ENCODE results near the gene ZNF239.

DNA sequence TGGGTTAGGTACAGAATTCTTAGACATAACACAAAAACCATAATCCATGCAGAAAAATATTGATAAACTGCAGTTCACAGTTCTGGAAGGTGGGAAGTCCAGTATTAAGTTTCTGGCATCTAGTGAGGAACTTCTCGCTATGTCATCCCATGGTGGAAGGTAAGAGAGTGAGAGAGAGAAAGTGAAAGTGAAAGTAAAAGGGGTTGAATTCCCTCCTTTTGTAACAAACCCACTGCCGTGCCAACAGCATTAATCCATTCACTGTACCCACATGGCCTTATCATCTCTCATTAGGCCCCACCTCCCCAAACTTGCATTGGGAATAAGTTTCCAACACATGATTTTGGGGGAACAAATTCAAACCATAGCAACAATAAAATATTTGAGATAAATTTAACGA, 48.9 kb upstream of the ZNF239 start:
- TF ChIP-seq SPI1 (IDR thresholded peaks at IDR 0.05; ENCODE audit: low read depth, low read length) = no peak
- TF ChIP-seq POLR2AphosphoS5 (IDR thresholded peaks at IDR 0.05; ENCODE audit: low read depth, low read length) = no peak
- TF ChIP-seq TAF1 (IDR thresholded peaks at IDR 0.05; ENCODE audit: low read depth, low read length) = no peak
- TF ChIP-seq POLR2A (IDR thresholded peaks at IDR 0.05; ENCODE audit: low read depth, low read length) = no peak
- no peak for TF ChIP-seq PAX5 (IDR thresholded peaks at IDR 0.05; ENCODE audit: insufficient read depth, low read length, severe bottlenecking)
